ENCODE data around the gene CDC42EP4.

Gene CDC42EP4

GRCh38 chr17:73247726-73248125, 64.1 kb downstream of the CDC42EP4 start:
- DNase-seq: no peak

- DNase-seq: no peak
These were observed 71.2 kb downstream of the CDC42EP4 start for GRCh38 chr17:73240561-73240960.

GRCh38 chr17:73237714-73238113, 74.1 kb downstream of the CDC42EP4 start:
- DNase-seq: no peak

- DNase-seq: no peak
These were observed 77.1 kb downstream of the CDC42EP4 start for GRCh38 chr17:73234736-73235135.

All from NCI-H446 treated with DMSO at 0.1 percent for 48 hours (cell line).